OCI-LY1 (cell line): ENCODE data around the gene PIF1.

Source experiments
- EZH2 ChIP-seq: fragments of 200-600 bp; sonication (generic), shearing (Covaris generic); IDR thresholded peaks from 2 replicates; pipeline ENCODE4 v1.8.0; 2017; ENCODE audit warnings: borderline replicate concordance, mixed run types, mild to moderate bottlenecking, antibody characterized with exemption, low read length, moderate library complexity, mixed read lengths
- TF ChIP-seq, protein P1 (sequence below): fragments of 200-600 bp; sonication (generic), shearing (Covaris generic); IDR thresholded peaks from 2 replicates; pipeline ENCODE4 v1.5.1; 2017; ENCODE audit warnings: mild to moderate bottlenecking, antibody characterized with exemption, low read length, moderate library complexity, mixed read lengths

DNA sequence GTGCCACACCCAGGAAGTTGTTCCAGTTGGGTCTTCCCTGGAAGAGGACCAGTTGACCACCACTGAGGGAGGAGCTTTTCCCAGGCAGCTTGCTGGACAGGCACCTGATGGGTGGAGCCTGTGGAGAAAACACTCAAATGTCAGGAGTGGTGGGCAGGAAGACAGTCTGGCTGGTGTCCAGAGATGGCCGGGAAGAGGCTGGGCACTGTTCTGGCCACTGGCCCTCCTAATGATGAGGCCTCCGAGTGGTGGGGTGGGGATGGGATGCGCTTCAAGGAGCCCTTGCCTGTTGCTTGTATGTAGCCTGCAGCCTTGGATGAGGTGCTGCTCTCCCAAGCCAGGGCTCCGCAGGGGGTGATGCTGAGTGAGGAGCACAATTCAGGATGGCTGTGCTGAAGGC lies 28.6 kb upstream of the PIF1 start:
- no peak for TF ChIP-seq EZH2
- TF ChIP-seq, protein P1, sequence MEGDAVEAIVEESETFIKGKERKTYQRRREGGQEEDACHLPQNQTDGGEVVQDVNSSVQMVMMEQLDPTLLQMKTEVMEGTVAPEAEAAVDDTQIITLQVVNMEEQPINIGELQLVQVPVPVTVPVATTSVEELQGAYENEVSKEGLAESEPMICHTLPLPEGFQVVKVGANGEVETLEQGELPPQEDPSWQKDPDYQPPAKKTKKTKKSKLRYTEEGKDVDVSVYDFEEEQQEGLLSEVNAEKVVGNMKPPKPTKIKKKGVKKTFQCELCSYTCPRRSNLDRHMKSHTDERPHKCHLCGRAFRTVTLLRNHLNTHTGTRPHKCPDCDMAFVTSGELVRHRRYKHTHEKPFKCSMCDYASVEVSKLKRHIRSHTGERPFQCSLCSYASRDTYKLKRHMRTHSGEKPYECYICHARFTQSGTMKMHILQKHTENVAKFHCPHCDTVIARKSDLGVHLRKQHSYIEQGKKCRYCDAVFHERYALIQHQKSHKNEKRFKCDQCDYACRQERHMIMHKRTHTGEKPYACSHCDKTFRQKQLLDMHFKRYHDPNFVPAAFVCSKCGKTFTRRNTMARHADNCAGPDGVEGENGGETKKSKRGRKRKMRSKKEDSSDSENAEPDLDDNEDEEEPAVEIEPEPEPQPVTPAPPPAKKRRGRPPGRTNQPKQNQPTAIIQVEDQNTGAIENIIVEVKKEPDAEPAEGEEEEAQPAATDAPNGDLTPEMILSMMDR = no peak
